Neural progenitor cell (in vitro differentiated cells): Measurements from ENCODE around the gene GNAI2.

ENCODE experiments used
- CTCF ChIP-seq: fragments of 200-600 bp; sonication (generic); IDR thresholded peaks from 2 replicates; pipeline ENCODE4 v1.5.1; 2017; ENCODE audit warnings: antibody characterized with exemption, mild to moderate bottlenecking
- EZH2 ChIP-seq: fragments of 200-600 bp; sonication (generic); IDR thresholded peaks from 2 replicates; pipeline ENCODE4 v1.6.1; 2017; ENCODE audit warnings: antibody characterized with exemption, mild to moderate bottlenecking, moderate library complexity

DNA sequence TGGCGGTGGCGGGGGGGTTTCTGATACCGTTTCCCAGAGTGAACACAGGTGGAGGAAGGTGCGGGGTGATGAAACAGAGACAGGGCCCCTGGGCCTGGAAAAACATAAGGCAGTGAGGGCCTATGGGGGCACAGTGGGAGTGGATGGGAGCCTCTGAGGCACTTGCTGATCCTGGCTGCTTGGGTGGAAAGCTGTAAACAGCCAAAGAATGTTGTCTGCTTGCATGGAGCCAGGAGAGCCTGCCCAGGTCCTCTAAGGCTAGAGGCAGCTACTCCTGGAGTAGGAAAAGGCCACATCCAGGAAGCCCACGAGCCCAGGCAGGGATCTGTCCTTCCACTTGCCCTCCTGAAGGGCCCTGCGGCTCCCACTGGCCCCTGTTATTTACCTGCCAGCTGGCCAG lies 30.0 kb downstream of the GNAI2 start:
- TF ChIP-seq CTCF (no peak), EZH2 (no peak)
